Chondrocyte (in vitro differentiated cells): ENCODE results near the gene MVP. TPM values are rescaled to one million over a fixed set of nuclear protein-coding genes. Genes with fewer than 3 reads are reported as not detected.

ENCODE experiments used
- DNase-seq: peaks from one replicate; pipeline ENCODE4 v3.0.0; 2021; ENCODE audit warnings: mixed read lengths, low spot score
- H3K27ac Mint-ChIP-seq: one replicate; pipeline ENCODE4 v1.8.0; 2021; ENCODE audit warnings: mild to moderate bottlenecking, moderate library complexity, mixed read lengths; ENCODE audit not compliant: unreplicated experiment
- H3K27me3 Mint-ChIP-seq: 2 replicates; pipeline ENCODE4 v1.8.0; 2021; ENCODE audit warnings: low read depth, mixed read lengths
- H3K36me3 Mint-ChIP-seq: 2 replicates; pipeline ENCODE4 v1.8.0; 2021; ENCODE audit warnings: low read depth, mixed read lengths
- H3K4me1 Mint-ChIP-seq: 2 replicates; pipeline ENCODE4 v1.8.0; 2021; ENCODE audit warnings: low read depth, mild to moderate bottlenecking, mixed read lengths
- H3K4me3 Mint-ChIP-seq: one replicate; pipeline ENCODE4 v1.8.0; 2021; ENCODE audit warnings: mild to moderate bottlenecking, moderate library complexity, mixed read lengths; ENCODE audit not compliant: unreplicated experiment
- H3K9me3 Mint-ChIP-seq: 2 replicates; pipeline ENCODE4 v1.8.0; 2021; ENCODE audit warnings: low read depth, mixed read lengths
- CTCF ChIP-seq: fragments of 200-600 bp; sonication (generic); IDR thresholded peaks from 2 replicates; pipeline ENCODE4 v1.5.0; 2021; ENCODE audit warnings: antibody characterized with exemption, mild to moderate bottlenecking, moderate library complexity
- total RNA-seq: library from RNA; stranded (reverse); gene quantifications from 3 replicates; pipeline ENCODE4 v1.2.1, GENCODE V29; 2021

MVP gene
- total RNA-seq, 1 donor from 2014 or later, result 101 TPM

GRCh38 chr16:29806641-29807425 is 13.4 kb upstream of the MVP start:
- peaks cover 10% of the 10 kb centered on the region for H3K36me3 Mint-ChIP-seq
- peaks cover 45% of the 10 kb centered on the region for H3K4me1 Mint-ChIP-seq
- peak overlapping the region; percentile 96 for H3K27ac Mint-ChIP-seq
- no peaks in the 10 kb centered on the region for H3K27me3 Mint-ChIP-seq
- no peaks in the 10 kb centered on the region for H3K9me3 Mint-ChIP-seq
- TF ChIP-seq CTCF, result no peak
- no peak for DNase-seq
- H3K4me3 Mint-ChIP-seq, result peak overlapping the region; percentile 83

DNA sequence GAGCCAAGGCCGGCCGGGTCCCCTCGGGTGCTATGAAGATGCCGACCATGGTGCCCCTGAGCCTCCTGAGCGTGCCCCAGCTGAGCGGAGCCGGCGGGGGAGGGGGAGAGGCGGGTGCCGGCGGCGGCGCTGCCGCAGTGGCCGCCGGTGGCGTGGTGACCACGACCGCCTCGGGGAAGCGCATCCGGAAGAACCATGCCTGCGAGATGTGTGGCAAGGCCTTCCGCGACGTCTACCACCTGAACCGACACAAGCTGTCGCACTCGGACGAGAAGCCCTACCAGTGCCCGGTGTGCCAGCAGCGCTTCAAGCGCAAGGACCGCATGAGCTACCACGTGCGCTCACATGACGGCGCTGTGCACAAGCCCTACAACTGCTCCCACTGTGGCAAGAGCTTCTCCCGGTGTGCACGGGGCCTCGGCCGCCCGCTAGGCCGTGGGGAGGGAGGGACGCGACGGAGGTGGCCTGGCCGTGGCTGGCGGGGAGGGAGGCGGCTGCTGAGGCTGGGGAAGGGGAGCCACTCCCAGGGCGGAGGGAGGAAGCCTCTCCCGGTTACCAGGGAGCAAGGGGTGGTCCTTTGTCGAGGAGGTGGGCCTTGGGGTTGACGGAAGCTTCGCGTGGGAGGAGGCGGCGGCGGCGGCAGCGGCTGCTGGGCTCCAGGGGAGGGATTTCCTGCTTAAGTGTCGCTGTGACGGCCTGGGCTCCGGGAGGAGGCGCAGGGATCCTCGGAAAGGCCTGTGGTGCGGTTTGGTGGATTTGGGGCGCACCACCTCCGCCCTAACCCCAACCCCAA is 12.6 kb upstream of the MVP start:
- TF ChIP-seq CTCF, result peak; percentile 76
- Mint-ChIP-seq H3K4me3 (peak overlapping the region; percentile 83), H3K4me1 (peaks cover 50% of the 10 kb centered on the region), H3K27ac (peak overlapping the region; percentile 96), H3K9me3 (no peaks in the 10 kb centered on the region), H3K36me3 (peaks cover 10% of the 10 kb centered on the region), H3K27me3 (no peaks in the 10 kb centered on the region)
- DNase-seq, result no peak

DNA sequence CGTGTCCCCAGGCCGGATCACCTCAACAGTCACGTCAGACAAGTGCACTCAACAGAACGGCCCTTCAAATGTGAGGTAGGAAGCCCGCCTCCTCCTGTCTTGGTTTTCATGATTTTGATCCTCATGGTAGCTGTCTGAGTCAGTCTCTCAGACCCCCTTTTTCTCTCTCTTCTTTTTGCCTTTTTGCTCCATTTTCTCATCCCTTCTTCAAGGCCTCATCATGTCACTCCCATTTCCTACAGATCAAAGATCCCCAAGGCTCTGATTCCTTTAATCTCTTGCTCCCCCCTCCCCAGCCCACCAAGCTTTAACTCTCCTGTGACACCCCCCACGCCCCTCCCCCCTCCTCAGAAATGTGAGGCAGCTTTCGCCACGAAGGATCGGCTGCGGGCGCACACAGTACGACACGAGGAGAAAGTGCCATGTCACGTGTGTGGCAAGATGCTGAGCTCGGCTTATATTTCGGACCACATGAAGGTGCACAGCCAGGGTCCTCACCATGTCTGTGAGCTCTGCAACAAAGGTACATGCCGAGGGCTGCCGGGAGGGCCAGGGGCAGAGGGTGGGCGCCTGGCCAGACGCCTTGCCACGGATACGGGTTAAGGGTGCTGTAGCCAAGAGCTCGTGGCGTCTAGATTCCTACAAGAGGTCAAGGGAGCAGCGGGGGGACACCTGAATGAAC is 11.9 kb upstream of the MVP start:
- Mint-ChIP-seq H3K27me3 (no peaks in the 10 kb centered on the region), H3K9me3 (no peaks in the 10 kb centered on the region), H3K27ac (peak overlapping the region; percentile 96), H3K4me3 (peak overlapping the region; percentile 83), H3K36me3 (peaks cover 10% of the 10 kb centered on the region), H3K4me1 (peaks cover 57% of the 10 kb centered on the region)
- TF ChIP-seq CTCF, result no peak
- no peak for DNase-seq

DNA sequence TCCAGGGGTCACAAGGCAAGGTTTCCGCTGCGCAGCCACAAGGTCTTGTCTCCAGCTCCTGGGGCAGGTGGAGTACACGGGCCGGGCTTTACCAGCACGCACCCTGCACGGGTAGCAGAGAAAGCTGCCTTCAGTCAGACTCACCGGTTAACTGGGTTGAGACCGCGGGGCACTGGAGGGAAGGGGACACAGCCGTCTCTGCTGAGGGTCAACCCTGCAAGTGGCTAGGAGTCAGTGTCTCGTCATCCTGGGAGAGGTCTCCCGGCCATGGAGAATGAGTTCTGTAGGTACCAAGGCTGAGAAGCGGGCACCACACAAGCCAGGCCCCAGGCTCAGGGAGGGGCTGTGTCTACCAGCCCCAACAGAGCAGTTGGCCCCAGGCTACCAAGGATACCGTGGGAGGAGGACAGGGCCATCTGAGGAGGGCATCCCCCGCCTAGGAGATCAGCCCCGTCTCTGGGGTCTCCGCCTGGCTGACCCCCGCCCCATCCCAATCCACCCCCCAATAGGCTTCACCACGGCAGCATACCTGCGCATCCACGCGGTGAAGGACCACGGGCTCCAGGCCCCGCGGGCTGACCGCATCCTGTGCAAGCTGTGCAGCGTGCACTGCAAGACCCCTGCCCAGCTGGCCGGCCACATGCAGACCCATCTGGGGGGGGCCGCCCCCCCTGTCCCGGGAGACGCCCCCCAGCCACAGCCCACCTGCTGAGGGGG is 11.1 kb upstream of the MVP start:
- H3K36me3 Mint-ChIP-seq, result peaks cover 10% of the 10 kb centered on the region
- H3K9me3 Mint-ChIP-seq, result no peaks in the 10 kb centered on the region
- peak overlapping the region; percentile 96 for H3K27ac Mint-ChIP-seq
- H3K4me1 Mint-ChIP-seq, result peaks cover 60% of the 10 kb centered on the region
- no peak for DNase-seq
- no peak for TF ChIP-seq CTCF
- H3K27me3 Mint-ChIP-seq, result no peaks in the 10 kb centered on the region
- H3K4me3 Mint-ChIP-seq, result peak overlapping the region; percentile 83
